Measurements from ENCODE around the gene TTC9C.

- TF ChIP-seq POLR2A (IDR thresholded peaks at IDR 0.05; ENCODE audit: low read depth, low read length) (no peak), TAF1 (IDR thresholded peaks at IDR 0.05; ENCODE audit: low read depth, low read length) (no peak), POLR2AphosphoS5 (IDR thresholded peaks at IDR 0.05; ENCODE audit: low read depth, low read length) (no peak), SPI1 (IDR thresholded peaks at IDR 0.05; ENCODE audit: low read depth, low read length) (no peak), PAX5 (IDR thresholded peaks at IDR 0.05; ENCODE audit: insufficient read depth, low read length, severe bottlenecking) (no peak), POU2F2 (IDR thresholded peaks at IDR 0.05; ENCODE audit: low read depth, low read length) (no peak)
Observed at GRCh38 chr11:62724171-62724570, 4.1 kb upstream of the TTC9C start.
